Measurements from ENCODE around the gene BABAM2. TPM values are rescaled to one million over a fixed set of nuclear protein-coding genes. Genes with fewer than 3 reads are reported as not detected.

Gene BABAM2
- total RNA-seq, 1 donor from 2014 or later = 34.6 TPM

- H3K4me3 Mint-ChIP-seq = peak overlapping the region; percentile 41
- DNase-seq (ENCODE audit: low spot score) = peak; percentile 66
- Histone ChIP-seq H3K36me3 (no peaks in the 10 kb centered on the region), H3K9me3 (ENCODE audit: low read depth) (no peaks in the 10 kb centered on the region), H3K4me3 (no peak overlapping the region), H3F3A (ENCODE audit: low read depth) (peaks cover 17% of the 10 kb centered on the region), H3K9ac (no peak overlapping the region), H3K4me2 (peak overlapping the region; percentile 11), H2AFZ (replicated peaks) (peak overlapping the region; percentile 62), H3K79me2 (ENCODE audit: low read depth) (no peaks in the 10 kb centered on the region), H4K20me1 (ENCODE audit: low read depth) (no peaks in the 10 kb centered on the region), H3K27me3 (no peaks in the 10 kb centered on the region), H3K27ac (peak overlapping the region; percentile 72), H3K4me1 (peaks cover 30% of the 10 kb centered on the region)
- peaks cover 3% of the 10 kb centered on the region for H3K36me3 Mint-ChIP-seq
- TF ChIP-seq CTCF (IDR thresholded peaks at IDR 0.05) (no peak), EZH2 (IDR thresholded peaks at IDR 0.05) (no peak), EZH2phosphoT487 (IDR thresholded peaks at IDR 0.05) (no peak)
- H3K27ac Mint-ChIP-seq = peak overlapping the region; percentile 98
- H3K9me3 Mint-ChIP-seq = no peaks in the 10 kb centered on the region
- H3K27me3 Mint-ChIP-seq (ENCODE audit: insufficient read depth, low read depth) = peaks cover 5% of the 10 kb centered on the region
- H3K4me1 Mint-ChIP-seq = peaks cover 48% of the 10 kb centered on the region
These were observed 447.7 kb downstream of the BABAM2 start for GRCh38 chr2:28338046-28338817.

- Histone ChIP-seq H3K4me1 (peaks cover 34% of the 10 kb centered on the region), H3F3A (ENCODE audit: low read depth) (peaks cover 17% of the 10 kb centered on the region), H3K4me3 (no peak overlapping the region), H3K9ac (no peak overlapping the region), H3K4me2 (peak overlapping the region; percentile 11), H2AFZ (replicated peaks) (peak overlapping the region; percentile 62), H3K9me3 (ENCODE audit: low read depth) (no peaks in the 10 kb centered on the region), H3K36me3 (no peaks in the 10 kb centered on the region), H3K79me2 (ENCODE audit: low read depth) (no peaks in the 10 kb centered on the region), H3K27me3 (no peaks in the 10 kb centered on the region), H4K20me1 (ENCODE audit: low read depth) (no peaks in the 10 kb centered on the region), H3K27ac (peak overlapping the region; percentile 72)
- TF ChIP-seq CTCF (IDR thresholded peaks at IDR 0.05) (no peak), EZH2 (IDR thresholded peaks at IDR 0.05) (no peak), EZH2phosphoT487 (IDR thresholded peaks at IDR 0.05) (no peak)
- peaks cover 5% of the 10 kb centered on the region for H3K27me3 Mint-ChIP-seq (ENCODE audit: insufficient read depth, low read depth)
- peak overlapping the region; percentile 41 for H3K4me3 Mint-ChIP-seq
- peak; percentile 64 for DNase-seq (ENCODE audit: low spot score)
- no peaks in the 10 kb centered on the region for H3K9me3 Mint-ChIP-seq
- peak overlapping the region; percentile 98 for H3K27ac Mint-ChIP-seq
- peaks cover 3% of the 10 kb centered on the region for H3K36me3 Mint-ChIP-seq
- H3K4me1 Mint-ChIP-seq = peaks cover 50% of the 10 kb centered on the region
These were observed 448.3 kb downstream of the BABAM2 start for GRCh38 chr2:28338831-28339321.

GRCh38 chr2:28339516-28340175, 449.1 kb downstream of the BABAM2 start:
- peaks cover 17% of the 10 kb centered on the region for H3F3A ChIP-seq (ENCODE audit: low read depth)
- Mint-ChIP-seq H3K4me1 (peaks cover 56% of the 10 kb centered on the region), H3K36me3 (peaks cover 3% of the 10 kb centered on the region), H3K27ac (peak overlapping the region; percentile 98), H3K4me3 (peak overlapping the region; percentile 41), H3K9me3 (no peaks in the 10 kb centered on the region), H3K27me3 (ENCODE audit: insufficient read depth, low read depth) (peaks cover 7% of the 10 kb centered on the region)
- no peak for DNase-seq (ENCODE audit: low spot score)
- H2AFZ ChIP-seq (replicated peaks) = no peak overlapping the region
- no peaks in the 10 kb centered on the region for H4K20me1 ChIP-seq (ENCODE audit: low read depth)
- H3K27ac ChIP-seq = peak overlapping the region; percentile 72
- H3K4me3 ChIP-seq = no peak overlapping the region
- H3K79me2 ChIP-seq (ENCODE audit: low read depth) = no peaks in the 10 kb centered on the region
- H3K9ac ChIP-seq = no peak overlapping the region
- H3K36me3 ChIP-seq = no peaks in the 10 kb centered on the region
- peak overlapping the region; percentile 11 for H3K4me2 ChIP-seq
- TF ChIP-seq EZH2phosphoT487 (IDR thresholded peaks at IDR 0.05) = no peak
- no peak for TF ChIP-seq CTCF (IDR thresholded peaks at IDR 0.05)
- no peak for TF ChIP-seq EZH2 (IDR thresholded peaks at IDR 0.05)
- no peaks in the 10 kb centered on the region for H3K9me3 ChIP-seq (ENCODE audit: low read depth)
- no peaks in the 10 kb centered on the region for H3K27me3 ChIP-seq
- peaks cover 39% of the 10 kb centered on the region for H3K4me1 ChIP-seq

Measured in neural progenitor cell (in vitro differentiated cells).